HG02840 (cell line): ENCODE data around the gene TRIM38.

Experiments
- ATAC-seq: cut with Tn5 transposase; IDR thresholded peaks from one replicate; pipeline ENCODE4 v1.9.1; 2021; ENCODE audit warnings: mild to moderate bottlenecking, moderate library complexity, moderate number of reproducible peaks; ENCODE audit not compliant: unreplicated experiment, low FRiP score

The TRIM38 gene

DNA sequence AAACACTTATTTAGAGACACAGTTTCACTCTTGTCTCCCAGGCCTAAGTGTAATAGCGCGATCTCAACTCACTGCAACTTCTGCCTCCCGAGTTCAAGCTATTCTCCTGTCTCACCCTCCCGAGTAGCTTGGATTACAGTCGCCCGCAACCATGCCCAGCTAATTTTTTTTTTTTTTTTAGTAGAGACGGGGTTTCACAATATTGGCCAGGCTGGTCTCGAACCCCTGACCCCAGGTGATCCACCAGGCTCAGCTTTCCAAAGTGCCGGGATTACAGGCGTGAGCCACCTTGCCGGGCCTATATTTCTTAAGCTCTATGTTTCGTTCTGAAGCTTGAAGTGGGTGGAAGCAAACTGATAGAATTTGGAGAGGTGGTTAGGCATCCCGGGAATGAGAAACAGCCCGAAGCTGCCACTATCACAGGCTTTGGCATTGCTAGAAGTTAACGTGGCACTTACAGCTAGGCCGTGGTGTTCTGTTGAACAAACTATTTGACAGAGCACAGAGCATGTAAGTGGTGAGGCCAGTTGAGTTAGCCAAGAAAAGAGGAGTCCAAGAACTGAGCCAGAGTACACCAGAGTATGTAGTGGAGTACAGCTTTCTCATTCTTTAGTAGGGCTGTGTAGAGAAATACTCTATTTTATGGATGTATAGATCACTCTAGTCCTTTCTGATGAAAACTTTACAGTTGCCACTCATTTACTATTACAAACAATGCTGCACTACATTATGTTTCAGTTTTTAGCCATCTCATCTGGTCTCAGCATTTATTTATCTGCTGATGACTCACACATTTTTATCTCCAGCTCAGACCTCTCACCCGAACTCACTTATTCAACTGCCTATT lies 62.7 kb downstream of the TRIM38 start:
- no peak for ATAC-seq

DNA sequence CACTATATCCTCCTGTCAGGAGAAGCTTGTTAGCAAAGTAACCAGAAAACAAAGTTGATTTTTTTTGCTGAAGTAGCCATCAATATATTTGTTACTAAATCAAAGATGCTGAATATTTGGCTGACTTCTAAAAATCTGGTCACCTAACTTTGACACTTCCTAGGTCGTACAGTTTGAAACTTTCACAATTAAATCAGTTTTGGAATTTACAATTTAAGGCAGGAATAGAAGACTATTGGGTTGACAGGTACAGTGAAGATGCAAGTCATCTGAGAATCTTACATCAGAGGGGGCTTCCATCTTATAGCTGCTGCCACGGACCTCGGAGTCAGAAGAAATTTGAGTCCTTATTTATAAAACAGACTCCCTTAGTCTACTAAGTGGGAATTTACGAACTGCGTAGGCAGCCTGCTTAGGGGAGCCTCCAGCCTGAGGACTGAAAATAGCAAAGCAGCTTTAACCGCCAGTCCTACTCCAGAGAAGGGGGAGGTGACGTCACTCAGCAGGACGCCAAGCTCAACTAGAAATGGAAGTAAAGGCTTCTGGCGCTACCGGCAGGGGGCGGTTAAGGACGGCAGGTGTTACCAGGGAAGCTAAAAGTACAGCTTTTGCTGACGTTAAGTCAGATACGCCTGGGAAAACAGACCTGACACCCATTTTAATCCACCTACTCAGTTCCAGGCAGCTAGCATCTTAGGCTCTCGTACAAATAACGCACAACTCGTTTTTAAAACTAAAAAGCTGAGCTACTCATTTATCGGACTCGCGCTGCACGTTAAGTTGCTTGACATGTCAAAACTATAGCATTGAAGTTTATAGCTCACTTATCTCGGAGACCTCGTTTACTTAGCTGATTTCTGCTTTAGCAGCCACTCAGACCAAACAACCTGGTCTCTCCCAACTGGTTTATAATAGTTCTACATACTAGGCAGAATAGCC lies 63.6 kb downstream of the TRIM38 start:
- peak; percentile 33 for ATAC-seq

DNA sequence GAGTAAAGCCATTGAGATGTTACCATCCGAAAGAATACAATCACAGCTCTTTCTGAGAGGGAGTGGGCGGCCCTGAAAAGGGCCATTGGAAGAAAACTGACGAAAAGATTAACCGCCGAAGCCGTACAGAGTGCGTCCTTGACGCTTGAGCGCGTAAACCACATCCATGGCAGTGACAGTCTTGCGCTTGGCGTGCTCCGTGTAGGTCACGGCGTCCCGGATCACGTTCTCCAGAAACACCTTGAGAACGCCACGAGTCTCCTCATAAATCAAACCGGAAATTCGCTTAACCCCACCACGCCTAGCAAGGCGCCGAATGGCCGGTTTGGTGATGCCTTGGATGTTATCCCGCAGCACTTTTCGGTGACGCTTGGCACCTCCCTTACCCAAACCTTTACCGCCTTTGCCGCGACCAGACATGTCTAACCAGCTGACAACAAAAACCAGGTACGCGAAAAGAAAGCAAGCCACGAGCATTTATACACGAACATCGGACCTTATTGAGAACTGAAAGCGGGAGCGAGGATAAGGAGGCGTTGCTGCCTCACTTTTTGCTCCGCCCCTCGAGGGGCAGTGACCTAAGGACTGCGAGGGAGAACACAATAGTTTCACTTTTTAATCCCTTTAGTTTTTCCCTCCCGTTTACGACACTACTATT lies 64.4 kb downstream of the TRIM38 start:
- peak; percentile 42 for ATAC-seq

DNA sequence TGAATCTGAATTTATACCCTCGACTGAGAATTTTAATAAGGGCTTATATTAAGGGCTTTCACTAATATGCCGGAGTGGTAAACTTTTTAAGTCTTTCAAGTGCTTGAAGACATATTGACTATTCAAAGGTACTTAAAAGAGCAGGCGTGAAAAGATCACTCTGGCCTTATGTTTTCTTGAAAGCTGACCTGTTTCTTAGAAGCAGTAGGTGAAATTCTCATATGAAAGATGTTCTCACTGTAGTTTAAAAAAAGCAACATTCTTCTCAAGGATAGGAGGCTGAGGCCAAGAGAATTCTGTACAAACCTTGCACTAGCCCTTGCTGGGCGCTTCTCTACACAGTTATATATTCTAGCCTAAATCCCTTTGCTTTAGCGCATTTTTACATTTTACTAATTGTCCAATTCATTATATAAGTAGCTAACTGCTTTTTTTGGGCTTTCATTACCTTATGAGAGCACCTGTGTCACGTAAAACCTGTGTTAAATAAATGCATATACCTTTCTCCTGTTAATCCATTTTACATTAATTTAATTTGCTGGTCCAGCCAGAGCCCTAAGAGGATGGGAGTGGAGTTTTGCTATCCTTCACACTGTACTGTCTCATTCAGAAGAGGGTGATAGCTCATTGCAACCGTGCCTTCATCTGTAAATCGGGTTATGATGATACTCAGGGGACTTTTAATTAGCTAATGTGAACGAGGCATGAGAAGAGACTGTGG lies 65.0 kb downstream of the TRIM38 start:
- no peak for ATAC-seq

DNA sequence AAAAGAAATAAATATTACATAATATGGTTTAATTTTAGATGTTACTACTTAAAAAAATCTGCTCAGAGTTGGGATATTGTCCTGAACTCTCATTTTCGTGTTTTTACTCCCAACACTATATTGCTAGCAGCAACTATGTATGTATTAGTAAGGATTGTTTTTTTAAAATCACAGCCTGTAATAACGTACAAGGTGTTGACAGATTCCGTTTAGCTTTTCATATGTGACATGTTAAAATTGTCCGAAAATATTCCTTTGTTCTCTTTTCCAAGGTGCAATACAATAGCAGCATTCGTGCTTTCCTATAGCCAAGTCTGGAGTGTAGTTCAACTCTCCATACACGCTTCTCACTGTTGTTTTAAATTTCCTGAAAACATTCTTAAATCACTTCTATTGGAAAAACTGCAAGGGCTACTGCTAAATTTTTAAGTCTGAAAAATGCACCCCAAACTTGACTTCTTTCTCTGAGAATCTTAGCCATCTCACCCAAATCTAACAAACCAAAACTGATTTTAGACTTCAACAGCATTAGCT lies 65.7 kb downstream of the TRIM38 start:
- no peak for ATAC-seq

DNA sequence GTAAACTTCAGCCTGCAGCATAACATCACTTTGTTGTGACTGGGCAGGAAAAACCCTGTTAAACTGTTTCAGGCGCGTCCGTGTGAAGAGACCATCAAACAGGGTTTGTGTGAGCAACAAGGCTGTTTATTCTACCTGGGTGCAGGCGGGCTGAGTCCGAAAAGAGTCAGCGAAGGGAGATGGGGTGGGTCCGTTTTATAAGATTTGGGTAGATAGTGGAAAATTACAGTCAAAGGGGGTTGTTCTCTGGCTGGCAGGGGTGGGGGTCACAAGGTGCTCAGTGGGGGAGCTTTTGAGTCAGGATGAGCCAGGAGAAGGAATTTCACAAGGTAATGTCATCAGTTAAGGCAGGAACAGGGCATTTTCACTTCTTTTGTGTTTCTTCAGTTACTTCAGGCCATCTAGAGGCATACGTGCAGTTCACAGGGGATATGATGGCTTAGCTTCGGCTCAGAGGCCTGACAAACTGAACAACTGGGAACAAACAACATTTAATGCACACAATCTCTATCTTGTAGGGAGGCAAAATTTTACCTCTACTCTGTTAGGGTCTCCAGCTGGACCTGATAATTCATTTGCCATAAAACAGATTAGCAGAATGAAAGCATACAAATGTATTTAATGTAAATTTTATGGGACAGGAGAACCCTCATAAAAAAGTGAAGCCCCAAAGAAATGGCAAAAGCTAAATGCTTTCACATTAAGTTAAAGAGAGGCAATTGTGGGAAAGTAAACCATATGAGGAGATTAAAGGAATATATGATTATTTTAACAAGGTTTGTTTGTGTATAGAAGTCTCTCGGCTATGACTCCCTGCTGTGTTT lies 66.4 kb downstream of the TRIM38 start:
- no peak for ATAC-seq

DNA sequence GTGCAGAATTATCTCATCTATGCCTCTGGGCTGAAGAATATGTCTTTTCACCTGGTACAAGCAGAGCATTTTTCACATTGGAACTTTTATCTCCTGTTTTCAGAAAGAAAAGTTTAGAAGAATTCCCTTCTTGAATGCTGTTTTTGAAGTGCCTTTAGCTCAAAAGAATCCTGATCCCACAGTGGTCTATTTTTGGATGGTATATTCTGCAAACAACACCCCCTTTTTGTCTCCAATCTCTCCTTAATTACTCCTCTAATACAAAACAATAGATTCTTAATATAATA lies 66.9 kb downstream of the TRIM38 start:
- ATAC-seq: no peak

DNA sequence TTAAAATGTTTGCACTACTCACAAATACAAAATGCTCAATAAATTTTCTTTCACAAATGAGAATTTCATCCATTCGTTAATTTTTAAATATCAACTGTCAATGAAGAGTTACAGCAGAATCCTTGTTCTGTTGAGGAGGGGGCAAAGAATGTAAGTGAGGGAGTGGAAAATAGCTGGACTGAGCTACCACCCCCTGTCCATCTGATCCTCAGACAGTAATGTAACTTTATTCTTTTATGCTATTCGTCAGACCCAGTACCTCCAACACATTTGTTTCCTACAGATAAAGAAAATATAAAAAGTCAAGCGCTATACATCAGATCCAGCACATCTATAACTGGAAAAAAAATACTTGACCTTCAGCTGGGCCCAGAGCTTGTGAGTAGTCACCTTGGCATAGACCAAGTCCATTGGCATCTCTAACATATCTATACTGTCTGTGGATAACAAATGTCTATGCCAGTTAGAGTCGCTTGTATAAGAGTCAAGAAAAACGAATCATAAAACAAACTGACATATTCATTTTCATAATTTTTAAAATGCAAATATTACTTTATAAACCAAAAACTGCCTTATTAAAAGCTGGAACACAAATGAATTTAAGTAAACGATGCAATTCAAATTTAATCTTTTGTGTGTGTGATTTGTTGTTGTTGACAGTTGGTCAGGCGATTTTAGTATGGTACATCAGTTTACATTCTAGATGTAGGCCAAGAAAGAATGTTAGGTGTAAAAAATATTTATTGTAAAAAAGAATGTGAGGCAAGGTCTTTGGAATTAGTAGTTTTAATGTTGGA lies 67.5 kb downstream of the TRIM38 start:
- no peak for ATAC-seq

DNA sequence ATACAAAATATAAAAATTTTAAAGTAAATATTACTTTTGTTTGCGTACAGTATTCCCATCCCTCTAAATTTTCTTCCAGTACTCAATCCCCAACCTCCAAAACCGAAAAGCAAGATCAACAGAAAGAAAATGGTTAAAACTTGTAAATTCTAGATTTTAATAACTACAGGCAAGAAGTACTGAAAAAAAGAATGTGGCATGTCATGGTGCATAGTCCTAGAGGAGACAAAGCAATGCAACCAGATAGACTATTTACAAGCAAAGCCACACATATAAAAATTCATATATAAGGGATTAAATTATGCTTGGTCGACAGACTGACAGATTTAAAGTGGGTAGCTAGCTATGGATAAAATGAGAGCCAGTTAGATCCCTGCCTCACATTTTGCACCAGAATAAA lies 68.1 kb downstream of the TRIM38 start:
- ATAC-seq: no peak

DNA sequence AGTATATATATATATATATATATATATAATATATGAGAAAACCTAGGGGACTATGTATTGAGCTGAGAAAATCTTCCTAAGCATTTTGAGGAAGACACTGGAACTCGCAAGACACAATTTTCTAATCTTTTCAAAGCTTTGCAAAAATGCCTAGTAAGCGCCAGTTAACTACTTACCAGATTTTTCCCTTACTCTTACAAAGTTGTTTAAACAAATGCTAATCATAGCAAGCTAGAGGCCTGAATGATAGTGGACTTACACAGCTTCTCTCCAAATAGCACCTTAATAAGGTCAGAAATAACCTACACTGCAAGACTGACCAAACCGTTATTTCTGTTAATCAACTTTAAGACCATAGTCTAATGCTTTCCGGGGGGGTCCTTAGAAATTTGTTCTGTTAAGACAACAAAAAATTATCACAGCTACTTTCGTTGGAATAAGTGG lies 68.6 kb downstream of the TRIM38 start:
- no peak for ATAC-seq

DNA sequence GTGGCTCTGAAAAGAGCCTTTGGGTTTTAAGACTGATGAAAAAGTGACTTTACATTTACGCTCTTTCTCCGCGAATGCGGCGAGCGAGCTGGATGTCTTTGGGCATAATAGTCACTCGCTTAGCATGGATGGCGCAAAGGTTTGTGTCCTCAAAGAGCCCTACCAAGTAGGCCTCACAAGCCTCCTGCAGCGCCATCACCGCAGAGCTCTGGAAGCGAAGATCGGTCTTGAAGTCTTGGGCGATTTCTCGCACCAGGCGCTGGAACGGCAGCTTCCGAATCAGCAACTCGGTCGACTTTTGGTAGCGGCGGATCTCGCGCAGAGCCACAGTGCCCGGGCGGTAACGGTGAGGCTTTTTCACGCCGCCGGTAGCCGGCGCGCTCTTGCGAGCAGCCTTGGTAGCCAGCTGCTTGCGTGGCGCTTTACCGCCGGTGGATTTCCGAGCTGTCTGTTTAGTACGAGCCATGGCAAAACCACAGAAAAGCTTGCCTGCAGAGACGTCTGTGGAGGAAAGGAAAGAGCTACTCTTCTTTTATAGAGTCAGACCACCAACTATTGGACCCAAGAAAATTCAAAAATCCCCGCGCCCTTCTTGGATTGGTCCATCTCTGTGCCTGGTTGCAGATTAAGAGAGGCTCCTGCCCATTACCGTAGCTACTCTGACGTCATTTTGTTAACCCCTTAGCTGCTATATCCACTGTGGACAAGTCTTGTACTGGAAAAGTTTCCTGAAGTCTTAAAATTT lies 69.2 kb downstream of the TRIM38 start:
- peak; percentile 49 for ATAC-seq

DNA sequence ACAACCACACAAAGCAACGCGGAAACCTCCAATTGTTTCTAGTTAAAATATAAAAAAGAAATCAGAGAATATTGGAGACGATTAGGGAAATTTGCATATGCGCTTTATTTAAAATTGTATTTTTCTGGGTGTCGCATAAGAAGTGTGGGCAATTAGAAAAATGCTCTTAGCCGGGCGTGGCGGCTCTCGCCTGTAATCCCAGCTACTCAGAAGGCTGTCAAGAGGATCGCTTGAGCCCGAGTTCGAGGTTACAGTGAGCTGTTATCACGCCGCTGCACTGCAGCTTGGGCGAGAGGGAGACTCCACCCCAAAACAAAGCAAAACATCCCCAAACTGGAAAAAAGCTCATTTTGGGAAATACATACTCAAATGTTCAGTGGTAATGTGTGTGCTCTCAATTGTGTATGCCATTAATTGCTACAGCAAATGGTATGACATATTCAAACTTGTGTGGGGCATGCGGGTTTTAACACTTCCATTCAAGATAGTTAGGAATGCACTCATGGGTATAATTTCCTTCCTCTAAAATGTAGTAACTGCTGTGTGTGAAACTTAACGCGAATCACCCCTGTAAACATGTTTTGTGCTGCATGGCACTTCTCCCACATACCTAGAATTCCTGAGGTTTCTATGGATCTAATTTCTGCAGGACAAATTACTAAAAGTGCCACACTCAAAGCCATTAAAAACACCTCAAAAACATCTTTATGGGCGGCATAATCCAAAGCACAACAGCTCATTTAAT lies 69.9 kb downstream of the TRIM38 start:
- no peak for ATAC-seq

DNA sequence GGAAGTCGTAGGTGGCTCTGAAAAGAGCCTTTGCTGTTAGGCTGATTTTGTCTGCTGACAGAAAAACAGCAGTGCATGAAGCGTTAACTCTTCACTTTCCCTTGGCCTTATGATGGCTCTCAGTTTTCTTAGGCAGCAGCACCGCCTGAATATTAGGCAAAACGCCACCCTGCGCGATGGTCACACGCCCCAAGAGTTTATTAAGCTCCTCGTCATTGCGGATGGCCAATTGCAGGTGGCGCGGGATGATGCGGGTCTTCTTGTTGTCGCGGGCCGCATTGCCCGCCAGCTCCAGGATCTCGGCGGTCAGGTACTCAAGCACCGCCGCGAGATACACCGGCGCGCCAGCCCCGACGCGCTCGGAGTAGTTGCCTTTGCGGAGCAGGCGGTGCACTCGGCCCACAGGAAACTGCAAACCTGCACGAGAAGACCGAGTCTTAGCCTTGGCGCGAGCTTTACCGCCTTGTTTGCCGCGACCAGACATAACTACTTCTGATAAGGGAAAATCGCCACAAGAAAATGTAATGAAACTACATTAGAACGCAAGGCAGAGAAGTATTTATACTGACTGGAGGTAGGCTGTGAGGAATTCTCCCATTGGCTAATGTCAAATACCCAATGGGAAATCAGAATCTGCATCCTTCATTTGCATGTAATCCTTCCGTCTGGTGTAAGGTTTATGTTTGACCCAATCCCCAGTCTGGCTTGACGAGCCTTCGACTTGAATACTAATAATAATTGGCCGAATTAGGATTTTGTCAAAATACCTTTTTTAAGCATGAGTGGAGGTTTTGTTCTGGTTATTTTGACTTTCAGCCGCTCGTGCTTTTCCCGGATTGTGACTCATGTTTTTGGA lies 70.7 kb downstream of the TRIM38 start:
- ATAC-seq: peak; percentile 59

DNA sequence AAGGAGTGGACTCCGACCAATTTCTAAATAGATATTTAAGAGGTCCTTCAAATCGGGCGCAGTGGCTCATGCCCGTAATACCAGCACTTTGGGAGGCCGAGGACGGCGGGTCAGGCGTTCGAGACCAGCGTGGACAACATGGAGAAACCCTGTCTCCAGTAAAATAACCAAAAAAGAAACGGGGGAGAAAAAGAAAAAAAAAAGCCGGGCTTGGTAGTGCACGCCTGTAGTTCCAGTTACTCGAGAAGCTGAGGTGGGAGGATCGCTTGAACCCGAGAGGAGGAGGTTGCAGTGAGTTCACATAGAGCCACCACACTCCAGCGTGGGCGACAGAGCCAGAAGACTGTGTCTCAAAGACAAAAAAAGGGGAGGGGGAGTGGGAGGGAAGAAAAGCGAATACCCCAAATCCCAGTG lies 71.3 kb downstream of the TRIM38 start:
- ATAC-seq: no peak

DNA sequence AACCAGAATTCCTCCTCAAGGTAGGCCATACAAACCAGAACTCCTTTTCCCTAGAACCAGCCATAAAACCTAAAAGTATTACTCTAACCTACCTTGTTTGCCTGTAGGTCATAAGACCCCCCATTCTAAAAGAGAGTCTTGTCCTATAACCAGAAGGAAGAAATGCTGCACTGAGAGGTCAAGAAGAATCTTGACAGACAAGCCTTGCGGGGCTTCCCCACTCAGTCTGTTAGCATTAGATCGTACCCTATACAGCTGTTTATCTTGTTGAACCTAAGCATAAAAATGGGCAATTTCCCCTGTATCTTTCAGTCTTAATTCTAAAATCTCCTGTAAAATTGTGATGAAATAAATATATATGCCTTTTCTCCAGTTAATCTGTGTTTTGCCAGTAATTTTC lies 72.3 kb downstream of the TRIM38 start:
- no peak for ATAC-seq
